SU-DHL-6 (cell line): ENCODE results near the gene CACNA1C.

ENCODE experiments used
- H2AFZ ChIP-seq: fragments of 200-600 bp; sonication (generic); 2 replicates; pipeline ENCODE4 v1.6.1; 2014; ENCODE audit warnings: low read depth, mild to moderate bottlenecking, moderate library complexity, mixed read lengths, antibody characterized with exemption, low read length; ENCODE audit not compliant: severe bottlenecking
- H3F3A ChIP-seq: fragments of 200-600 bp; shearing (Covaris generic); 2 replicates; pipeline ENCODE4 v1.6.0; 2016; ENCODE audit warnings: antibody characterized with exemption, mild to moderate bottlenecking; ENCODE audit not compliant: insufficient read depth
- H3K27ac ChIP-seq: fragments of 200-600 bp; sonication (generic); 2 replicates; pipeline ENCODE4 v1.5.1; 2016; ENCODE audit warnings: low read depth, mild to moderate bottlenecking, low read length, moderate library complexity, mixed read lengths
- H3K27me3 ChIP-seq: fragments of 200-600 bp; sonication (generic), shearing (Covaris generic); 2 replicates; pipeline ENCODE4 v1.6.0; 2014; ENCODE audit warnings: mild to moderate bottlenecking, low read length
- H3K36me3 ChIP-seq: fragments of 200-600 bp; sonication (generic); 2 replicates; pipeline ENCODE4 v1.6.1; 2014; ENCODE audit warnings: mild to moderate bottlenecking, low read length, mixed read lengths
- H3K4me2 ChIP-seq: fragments of 300-600, 200-600 bp; shearing (Covaris generic), sonication (generic); 2 replicates; pipeline ENCODE4 v1.6.0; 2014; ENCODE audit warnings: low read length, low read depth, mild to moderate bottlenecking; ENCODE audit not compliant: poor library complexity, severe bottlenecking
- H3K4me3 ChIP-seq: fragments of 200-600 bp; sonication (generic); 2 replicates; pipeline ENCODE4 v1.5.1; 2014; ENCODE audit warnings: antibody characterized with exemption, low read length, mild to moderate bottlenecking, mixed read lengths; ENCODE audit not compliant: insufficient read depth, poor library complexity, severe bottlenecking
- H3K79me2 ChIP-seq: fragments of 200-600 bp; sonication (generic); 2 replicates; pipeline ENCODE4 v1.6.1; 2014; ENCODE audit warnings: mild to moderate bottlenecking, low read length, moderate library complexity; ENCODE audit not compliant: insufficient read depth
- H3K9ac ChIP-seq: fragments of 200-600 bp; sonication (generic); 2 replicates; pipeline ENCODE4 v1.7.0; 2014; ENCODE audit warnings: mild to moderate bottlenecking, low read length
- H3K9me2 ChIP-seq: fragments of 200-600 bp; sonication (generic); replicated peaks from 2 replicates; pipeline ENCODE4 v1.6.1; 2014; ENCODE audit warnings: low read length; ENCODE audit not compliant: insufficient read depth
- H3K9me3 ChIP-seq: fragments of 200-600 bp; sonication (generic); 2 replicates; pipeline ENCODE4 v1.6.1; 2014; ENCODE audit warnings: low read length, mixed read lengths; ENCODE audit not compliant: insufficient read depth
- H4K20me1 ChIP-seq: fragments of 200-600 bp; sonication (generic); 2 replicates; pipeline ENCODE4 v1.6.1; 2014; ENCODE audit warnings: low read depth, mild to moderate bottlenecking, antibody characterized with exemption, low read length, moderate library complexity, mixed read lengths
- EZH2phosphoT487 ChIP-seq: fragments of 200-600 bp; sonication (generic), shearing (Covaris generic); conservative IDR thresholded peaks from 2 replicates; pipeline ENCODE4 v1.6.1; 2018; ENCODE audit warnings: mild to moderate bottlenecking, antibody characterized with exemption, low read length, moderate library complexity, mixed read lengths
- TF ChIP-seq, protein P1 (sequence below): fragments of 200-600 bp; sonication (generic); IDR thresholded peaks from one replicate; pipeline ENCODE4 v1.5.1; 2017; ENCODE audit warnings: antibody characterized with exemption, mild to moderate bottlenecking, low read length, moderate library complexity; ENCODE audit not compliant: insufficient read depth, poor library complexity, severe bottlenecking

CACNA1C gene

GRCh38 chr12:2246358-2246757 is 193.6 kb downstream of the CACNA1C start:
- Histone ChIP-seq H3K27me3 (no peaks in the 10 kb centered on the region), H3K79me2 (no peaks in the 10 kb centered on the region), H3K9me2 (no peaks in the 10 kb centered on the region), H2AFZ (peak overlapping the region; percentile 46), H3K27ac (peak overlapping the region; percentile 99), H4K20me1 (no peaks in the 10 kb centered on the region), H3K9me3 (no peaks in the 10 kb centered on the region), H3K9ac (peak overlapping the region; percentile 69), H3K36me3 (no peaks in the 10 kb centered on the region), H3F3A (peaks cover 53% of the 10 kb centered on the region), H3K4me2 (peak overlapping the region; percentile 73), H3K4me3 (no peak overlapping the region)
- no peak for TF ChIP-seq EZH2phosphoT487
- TF ChIP-seq, protein P1, sequence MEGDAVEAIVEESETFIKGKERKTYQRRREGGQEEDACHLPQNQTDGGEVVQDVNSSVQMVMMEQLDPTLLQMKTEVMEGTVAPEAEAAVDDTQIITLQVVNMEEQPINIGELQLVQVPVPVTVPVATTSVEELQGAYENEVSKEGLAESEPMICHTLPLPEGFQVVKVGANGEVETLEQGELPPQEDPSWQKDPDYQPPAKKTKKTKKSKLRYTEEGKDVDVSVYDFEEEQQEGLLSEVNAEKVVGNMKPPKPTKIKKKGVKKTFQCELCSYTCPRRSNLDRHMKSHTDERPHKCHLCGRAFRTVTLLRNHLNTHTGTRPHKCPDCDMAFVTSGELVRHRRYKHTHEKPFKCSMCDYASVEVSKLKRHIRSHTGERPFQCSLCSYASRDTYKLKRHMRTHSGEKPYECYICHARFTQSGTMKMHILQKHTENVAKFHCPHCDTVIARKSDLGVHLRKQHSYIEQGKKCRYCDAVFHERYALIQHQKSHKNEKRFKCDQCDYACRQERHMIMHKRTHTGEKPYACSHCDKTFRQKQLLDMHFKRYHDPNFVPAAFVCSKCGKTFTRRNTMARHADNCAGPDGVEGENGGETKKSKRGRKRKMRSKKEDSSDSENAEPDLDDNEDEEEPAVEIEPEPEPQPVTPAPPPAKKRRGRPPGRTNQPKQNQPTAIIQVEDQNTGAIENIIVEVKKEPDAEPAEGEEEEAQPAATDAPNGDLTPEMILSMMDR: no peak

DNA sequence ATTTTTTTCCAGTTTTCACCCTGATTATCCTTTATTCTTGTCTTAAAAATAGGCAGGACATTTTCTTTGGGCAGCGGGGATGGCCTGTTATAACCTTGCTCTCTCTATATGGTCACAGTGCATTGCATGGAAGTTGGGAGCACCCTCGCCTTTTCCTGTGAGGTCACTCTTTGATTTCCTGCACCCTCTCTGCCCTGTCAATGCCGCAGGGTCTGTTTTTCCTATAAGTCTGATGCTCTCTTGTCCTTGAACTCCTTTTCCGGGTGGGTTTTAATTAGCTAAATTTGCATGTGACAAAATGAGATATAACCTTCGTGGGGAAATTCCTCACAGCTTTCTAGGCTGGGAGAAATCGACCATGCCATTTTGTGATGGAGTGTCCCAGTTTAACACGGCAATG is 194.3 kb downstream of the CACNA1C start:
- H3K4me2 ChIP-seq: peak overlapping the region; percentile 73
- no peaks in the 10 kb centered on the region for H3K27me3 ChIP-seq
- H3F3A ChIP-seq: peaks cover 53% of the 10 kb centered on the region
- no peaks in the 10 kb centered on the region for H3K36me3 ChIP-seq
- H2AFZ ChIP-seq: peak overlapping the region; percentile 5
- no peaks in the 10 kb centered on the region for H3K9me2 ChIP-seq
- H3K9me3 ChIP-seq: no peaks in the 10 kb centered on the region
- no peak for TF ChIP-seq EZH2phosphoT487
- TF ChIP-seq, protein P1: no peak
- H3K79me2 ChIP-seq: no peaks in the 10 kb centered on the region
- no peak overlapping the region for H3K4me3 ChIP-seq
- H3K9ac ChIP-seq: peak overlapping the region; percentile 69
- H3K27ac ChIP-seq: peak overlapping the region; percentile 99
- H4K20me1 ChIP-seq: no peaks in the 10 kb centered on the region

DNA sequence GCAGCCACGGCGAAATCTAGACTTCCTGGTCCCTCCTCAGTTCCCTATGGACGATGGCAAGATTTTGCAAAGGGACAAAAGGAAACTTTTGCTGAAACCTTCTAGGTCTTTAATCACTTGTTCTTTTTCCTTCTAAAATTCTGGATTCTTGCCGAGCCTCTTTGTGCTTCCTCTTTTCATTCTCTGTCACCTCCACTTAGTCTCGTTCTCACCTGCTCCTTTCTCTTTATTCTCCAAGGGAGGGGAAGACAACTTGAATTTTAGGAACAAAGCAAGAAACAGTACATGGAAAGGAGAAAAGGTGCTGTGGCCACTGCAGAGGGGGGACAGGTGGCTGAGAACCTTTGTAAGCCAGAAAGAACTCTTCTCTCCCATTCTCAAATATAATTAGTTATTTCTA is 194.8 kb downstream of the CACNA1C start:
- H3K9me2 ChIP-seq: no peaks in the 10 kb centered on the region
- H3K27me3 ChIP-seq: no peaks in the 10 kb centered on the region
- peak overlapping the region; percentile 69 for H3K9ac ChIP-seq
- peaks cover 53% of the 10 kb centered on the region for H3F3A ChIP-seq
- H3K4me3 ChIP-seq: no peak overlapping the region
- H3K9me3 ChIP-seq: no peaks in the 10 kb centered on the region
- no peak for TF ChIP-seq EZH2phosphoT487
- TF ChIP-seq, protein P1: no peak
- peak overlapping the region; percentile 99 for H3K27ac ChIP-seq
- peak overlapping the region; percentile 73 for H3K4me2 ChIP-seq
- no peaks in the 10 kb centered on the region for H3K36me3 ChIP-seq
- no peaks in the 10 kb centered on the region for H4K20me1 ChIP-seq
- peak overlapping the region; percentile 5 for H2AFZ ChIP-seq
- no peaks in the 10 kb centered on the region for H3K79me2 ChIP-seq
